Activated CD8-positive, alpha-beta memory T cell treated with anti-CD3 and anti-CD28 coated beads, Interleukin-2, amount 50 U/mL, for 24 hours (primary cell): Measurements from ENCODE around the gene PYDC1.
A peak's percentile ranks its signal among the peaks of the same experiment; 100 is the strongest.
"Not testable (repeated sequence)": the region's sequence is repeated elsewhere in the genome, so short reads cannot be mapped to it uniquely, and the experiment has no call there.

Source experiments
- DNase-seq: peaks from one replicate; pipeline ENCODE4 v3.0.0-alpha.2; 2020; ENCODE audit errors: extremely low read depth

The PYDC1 gene

GRCh38 chr16:31179747-31180459 lies 37.0 kb downstream of the PYDC1 start, which contains the start of gene FUS:
Gene FUS (plus strand): TSS chr16:31180139. CDS start chr16:31180215, 76 bp downstream.
- peak; percentile 69 for DNase-seq

- no peak for DNase-seq
Observed at GRCh38 chr16:31179219-31179746, 37.7 kb downstream of the PYDC1 start.

GRCh38 chr16:31177136-31177535 lies 39.8 kb downstream of the PYDC1 start:
- DNase-seq, result no peak

GRCh38 chr16:31170048-31170447 lies 46.9 kb downstream of the PYDC1 start:
- not testable (repeated sequence) for DNase-seq

GRCh38 chr16:31168848-31169247 lies 48.1 kb downstream of the PYDC1 start:
- DNase-seq, result no peak

- DNase-seq, result no peak
Observed at GRCh38 chr16:31167315-31167714, 49.6 kb downstream of the PYDC1 start.
